Neural progenitor cell (in vitro differentiated cells): ENCODE measurements around the gene FAM13C. TPM values are rescaled to one million over a fixed set of nuclear protein-coding genes. Genes with fewer than 3 reads are reported as not detected.

ENCODE experiments used
- DNase-seq: peaks from one replicate; pipeline ENCODE4 v3.0.0-alpha.2; 2016; ENCODE audit warnings: low spot score
- H2AFZ ChIP-seq: fragments of 200-600 bp; sonication (generic); replicated peaks from 2 replicates; pipeline ENCODE4 v1.6.1; 2016; ENCODE audit warnings: antibody characterized with exemption
- H3F3A ChIP-seq: fragments of 200-600 bp; sonication (generic); 2 replicates; pipeline ENCODE4 v1.6.1; 2016; ENCODE audit warnings: antibody characterized with exemption, low read depth
- H3K27ac ChIP-seq: fragments of 200-600 bp; sonication (generic); 2 replicates; pipeline ENCODE4 v1.5.1; 2016; ENCODE audit warnings: mild to moderate bottlenecking
- H3K27me3 ChIP-seq: fragments of 200-600 bp; sonication (generic); 2 replicates; pipeline ENCODE4 v1.6.1; 2016; ENCODE audit warnings: mild to moderate bottlenecking, moderate library complexity
- H3K36me3 ChIP-seq: fragments of 200-600 bp; sonication (generic); 2 replicates; pipeline ENCODE4 v1.5.1; 2016
- H3K4me1 ChIP-seq: fragments of 200-600 bp; sonication (generic); 2 replicates; pipeline ENCODE4 v1.6.1; 2016; ENCODE audit warnings: mixed run types
- H3K4me2 ChIP-seq: fragments of 200-600 bp; sonication (generic); 2 replicates; pipeline ENCODE4 v1.6.1; 2016
- H3K4me3 ChIP-seq: fragments of 200-600 bp; sonication (generic); 2 replicates; pipeline ENCODE4 v1.5.1; 2016
- H3K79me2 ChIP-seq: fragments of 200-600 bp; sonication (generic); 2 replicates; pipeline ENCODE4 v1.6.1; 2016; ENCODE audit warnings: low read depth
- H3K9ac ChIP-seq: fragments of 200-600 bp; sonication (generic); 2 replicates; pipeline ENCODE4 v1.6.1; 2016
- H3K9me3 ChIP-seq: fragments of 200-600 bp; sonication (generic); 2 replicates; pipeline ENCODE4 v1.5.1; 2016; ENCODE audit warnings: low read depth
- H4K20me1 ChIP-seq: fragments of 200-600 bp; sonication (generic); 2 replicates; pipeline ENCODE4 v1.6.1; 2016; ENCODE audit warnings: low read depth
- H3K27ac Mint-ChIP-seq: 3 replicates; pipeline ENCODE4 v1.8.0; 2021; ENCODE audit warnings: mixed read lengths
- H3K27me3 Mint-ChIP-seq: 2 replicates; pipeline ENCODE4 v1.8.0; 2022; ENCODE audit warnings: low read depth, mild to moderate bottlenecking, inconsistent platforms, moderate library complexity, mixed read lengths; ENCODE audit not compliant: insufficient read depth
- H3K36me3 Mint-ChIP-seq: 3 replicates; pipeline ENCODE4 v1.8.0; 2021; ENCODE audit warnings: mixed read lengths
- H3K4me1 Mint-ChIP-seq: 3 replicates; pipeline ENCODE4 v1.8.0; 2021; ENCODE audit warnings: mixed read lengths
- H3K4me3 Mint-ChIP-seq: 3 replicates; pipeline ENCODE4 v1.8.0; 2021; ENCODE audit warnings: mild to moderate bottlenecking, moderate library complexity, mixed read lengths
- H3K9me3 Mint-ChIP-seq: 3 replicates; pipeline ENCODE4 v1.8.0; 2020; ENCODE audit warnings: mixed read lengths
- CTCF ChIP-seq: fragments of 200-600 bp; sonication (generic); IDR thresholded peaks from 2 replicates; pipeline ENCODE4 v1.5.1; 2017; ENCODE audit warnings: antibody characterized with exemption, mild to moderate bottlenecking
- EZH2 ChIP-seq: fragments of 200-600 bp; sonication (generic); IDR thresholded peaks from 2 replicates; pipeline ENCODE4 v1.6.1; 2017; ENCODE audit warnings: antibody characterized with exemption, mild to moderate bottlenecking, moderate library complexity
- EZH2phosphoT487 ChIP-seq: fragments of 200-600 bp; sonication (generic); IDR thresholded peaks from 2 replicates; pipeline ENCODE4 v1.6.1; 2017; ENCODE audit warnings: antibody characterized with exemption
- total RNA-seq: library from RNA; depleted of rRNA; stranded (reverse); fragments of >200 nt; gene quantifications from 2 replicates; pipeline ENCODE4 v1.2.3, GENCODE V29; 2015; ENCODE audit warnings: low replicate concordance

Gene FAM13C
- total RNA-seq, 1 donor from 2014 or later, result 3.1 TPM

- Histone ChIP-seq H3K4me3 (no peak overlapping the region), H3K27ac (no peak overlapping the region), H3K79me2 (no peaks in the 10 kb centered on the region), H3K9ac (no peak overlapping the region), H3K9me3 (no peaks in the 10 kb centered on the region), H3F3A (no peaks in the 10 kb centered on the region), H3K27me3 (no peaks in the 10 kb centered on the region), H3K4me2 (no peak overlapping the region), H3K4me1 (no peaks in the 10 kb centered on the region), H4K20me1 (no peaks in the 10 kb centered on the region), H3K36me3 (no peaks in the 10 kb centered on the region), H2AFZ (no peak overlapping the region)
- Mint-ChIP-seq H3K4me3 (no peak overlapping the region), H3K27ac (no peak overlapping the region), H3K36me3 (no peaks in the 10 kb centered on the region), H3K4me1 (no peaks in the 10 kb centered on the region), H3K27me3 (no peaks in the 10 kb centered on the region), H3K9me3 (no peaks in the 10 kb centered on the region)
- DNase-seq, result no peak
- no peak for TF ChIP-seq EZH2phosphoT487
- TF ChIP-seq CTCF, result no peak
- no peak for TF ChIP-seq EZH2
Observed at GRCh38 chr10:59373071-59373470, 10.7 kb upstream of the FAM13C start.

GRCh38 chr10:59372543-59372942 lies 10.2 kb upstream of the FAM13C start:
- no peaks in the 10 kb centered on the region for H3K79me2 ChIP-seq
- DNase-seq, result no peak
- no peaks in the 10 kb centered on the region for H3K27me3 Mint-ChIP-seq
- no peaks in the 10 kb centered on the region for H3K4me1 ChIP-seq
- no peaks in the 10 kb centered on the region for H3K36me3 Mint-ChIP-seq
- no peaks in the 10 kb centered on the region for H3K9me3 ChIP-seq
- H3K9ac ChIP-seq, result no peak overlapping the region
- H3K36me3 ChIP-seq, result no peaks in the 10 kb centered on the region
- no peak overlapping the region for H3K4me2 ChIP-seq
- no peak overlapping the region for H3K4me3 Mint-ChIP-seq
- no peak overlapping the region for H3K27ac ChIP-seq
- H4K20me1 ChIP-seq, result no peaks in the 10 kb centered on the region
- no peaks in the 10 kb centered on the region for H3K4me1 Mint-ChIP-seq
- TF ChIP-seq EZH2, result no peak
- TF ChIP-seq EZH2phosphoT487, result no peak
- TF ChIP-seq CTCF, result no peak
- H2AFZ ChIP-seq, result no peak overlapping the region
- H3K27ac Mint-ChIP-seq, result no peak overlapping the region
- no peak overlapping the region for H3K4me3 ChIP-seq
- H3F3A ChIP-seq, result no peaks in the 10 kb centered on the region
- H3K9me3 Mint-ChIP-seq, result no peaks in the 10 kb centered on the region
- no peaks in the 10 kb centered on the region for H3K27me3 ChIP-seq

GRCh38 chr10:59366290-59366689 lies 3.9 kb upstream of the FAM13C start:
- no peaks in the 10 kb centered on the region for H3K36me3 Mint-ChIP-seq

More at GRCh38 chr10:59366290-59366689, 3.9 kb upstream of the FAM13C start:
- Mint-ChIP-seq H3K27me3 (no peaks in the 10 kb centered on the region), H3K27ac (no peak overlapping the region), H3K4me3 (no peak overlapping the region), H3K4me1 (peaks cover 11% of the 10 kb centered on the region), H3K9me3 (no peaks in the 10 kb centered on the region)
- Histone ChIP-seq H3K36me3 (no peaks in the 10 kb centered on the region), H3K79me2 (no peaks in the 10 kb centered on the region), H3K9me3 (no peaks in the 10 kb centered on the region), H3K4me1 (peaks cover 14% of the 10 kb centered on the region), H4K20me1 (no peaks in the 10 kb centered on the region), H3K4me3 (no peak overlapping the region), H3K9ac (no peak overlapping the region), H3K4me2 (no peak overlapping the region), H2AFZ (no peak overlapping the region), H3F3A (peaks cover 26% of the 10 kb centered on the region), H3K27ac (no peak overlapping the region), H3K27me3 (peaks cover 30% of the 10 kb centered on the region)
- no peak for DNase-seq
- no peak for TF ChIP-seq EZH2
- TF ChIP-seq CTCF, result no peak
- TF ChIP-seq EZH2phosphoT487, result no peak
